ENCODE data around the gene ZNF346. TPM values are rescaled to one million over a fixed set of nuclear protein-coding genes. Genes with fewer than 3 reads are reported as not detected.

Gene ZNF346
- total RNA-seq, 4 donors from 2014 or later, result 5.2 to 8.0 (median 6.8) TPM

- in situ Hi-C loops (cut with MboI; ENCODE audit: low sequenced_read_pairs in 4 of 4), result loop anchor here in 2 of 4 donors (25.0 kb wide), 2 partner anchors 163 to 437 kb away; no protein-coding TSS in a partner anchor
- intact Hi-C loops (cut with DNase I; ENCODE audit: low total_unique reads), result no loop called here
Measured at GRCh38 chr5:177099422-177100093, 77.1 kb downstream of the ZNF346 start.

GRCh38 chr5:177100714-177101121, 78.2 kb downstream of the ZNF346 start:
- Histone ChIP-seq H3K27me3 (peaks cover 9 to 19% (median 13%) of the 10 kb centered on the region in 3 donors), H3K4me1 (peaks cover 0 to 3% of the 10 kb centered on the region in 2 donors), H3K36me3 (no peaks in the 10 kb centered on the region), H3K9me3 (no peaks in the 10 kb centered on the region), H3K27ac (no peak overlapping the region), H3K4me3 (no peak overlapping the region)
- in situ Hi-C loops (cut with MboI; ENCODE audit: low sequenced_read_pairs in 4 of 4), result loop anchor here in 2 of 4 donors (25.0 kb wide), 2 partner anchors 162 to 438 kb away; no protein-coding TSS in a partner anchor
- TF ChIP-seq POLR2A (IDR thresholded peaks at IDR 0.05) (no peak), CTCF (IDR thresholded peaks at IDR 0.05 in 4 of 5, conservative IDR thresholded peaks at IDR 0.05 in 1 of 5) (no peak)
- ATAC-seq, result no peak
- intact Hi-C loops (cut with DNase I; ENCODE audit: low total_unique reads), result no loop called here
- DNase-seq, result no peak

More at GRCh38 chr5:177099422-177100093, 77.1 kb downstream of the ZNF346 start:
- Histone ChIP-seq H3K4me3 (no peak overlapping the region), H3K9me3 (no peaks in the 10 kb centered on the region), H3K36me3 (no peaks in the 10 kb centered on the region), H3K27ac (no peak overlapping the region), H3K27me3 (peaks cover 5 to 19% (median 13%) of the 10 kb centered on the region in 3 donors), H3K4me1 (peaks cover 0 to 5% of the 10 kb centered on the region in 2 donors)
- ATAC-seq (no peak), DNase-seq (no peak)
- no peak for TF ChIP-seq CTCF (IDR thresholded peaks at IDR 0.05 in 4 of 5, conservative IDR thresholded peaks at IDR 0.05 in 1 of 5)
- TF ChIP-seq POLR2A (IDR thresholded peaks at IDR 0.05), result no peak

- DNase-seq (no peak), ATAC-seq (no peak)
- H3K4me1 ChIP-seq, result peaks cover 0 to under 1% of the 10 kb centered on the region in 2 donors
- H3K27ac ChIP-seq, result no peak overlapping the region
- TF ChIP-seq CTCF (IDR thresholded peaks at IDR 0.05 in 4 of 5, conservative IDR thresholded peaks at IDR 0.05 in 1 of 5) (no peak), POLR2A (IDR thresholded peaks at IDR 0.05) (no peak)
- intact Hi-C loops (cut with DNase I; ENCODE audit: low total_unique reads), result no loop called here
- H3K36me3 ChIP-seq, result no peaks in the 10 kb centered on the region
- H3K27me3 ChIP-seq, result peaks cover 11 to 19% (median 13%) of the 10 kb centered on the region in 3 donors
- H3K4me3 ChIP-seq, result no peak overlapping the region
- in situ Hi-C loops (cut with MboI; ENCODE audit: low sequenced_read_pairs in 4 of 4), result loop anchor here in 2 of 4 donors (25.0 kb wide), 2 partner anchors 159 to 441 kb away; no protein-coding TSS in a partner anchor
- no peaks in the 10 kb centered on the region for H3K9me3 ChIP-seq
Measured at GRCh38 chr5:177103523-177104253, 81.2 kb downstream of the ZNF346 start.

GRCh38 chr5:177105691-177106476, 83.4 kb downstream of the ZNF346 start:
- no peaks in the 10 kb centered on the region for H3K9me3 ChIP-seq
- in situ Hi-C loops (cut with MboI; ENCODE audit: low sequenced_read_pairs in 4 of 4) (loop anchor here in 2 of 4 donors (25.0 kb wide), 2 partner anchors 156 to 444 kb away; no protein-coding TSS in a partner anchor), intact Hi-C loops (cut with DNase I; ENCODE audit: low total_unique reads) (no loop called here)
- no peak overlapping the region for H3K4me3 ChIP-seq
- ATAC-seq, result no peak
- H3K27me3 ChIP-seq, result peaks cover 11 to 19% (median 13%) of the 10 kb centered on the region in 3 donors
- no peak overlapping the region for H3K27ac ChIP-seq
- H3K4me1 ChIP-seq, result no peaks in the 10 kb centered on the region
- TF ChIP-seq CTCF (IDR thresholded peaks at IDR 0.05 in 4 of 5, conservative IDR thresholded peaks at IDR 0.05 in 1 of 5), result no peak
- TF ChIP-seq POLR2A (IDR thresholded peaks at IDR 0.05), result no peak
- H3K36me3 ChIP-seq, result no peaks in the 10 kb centered on the region
- no peak for DNase-seq

Measured in gastrocnemius medialis (tissue), 4 donors.